DMS 273 treated with DMSO at 0.1 percent for 48 hours (cell line): ENCODE results near the gene PRKAG2.

Experiments
- DNase-seq: peaks from one replicate; lab custom pipeline; 2025; lab: John Stamatoyannopoulos, UW

PRKAG2 gene

GRCh38 chr7:151648429-151648828, 228.5 kb downstream of the PRKAG2 start:
- no peak for DNase-seq

DNA sequence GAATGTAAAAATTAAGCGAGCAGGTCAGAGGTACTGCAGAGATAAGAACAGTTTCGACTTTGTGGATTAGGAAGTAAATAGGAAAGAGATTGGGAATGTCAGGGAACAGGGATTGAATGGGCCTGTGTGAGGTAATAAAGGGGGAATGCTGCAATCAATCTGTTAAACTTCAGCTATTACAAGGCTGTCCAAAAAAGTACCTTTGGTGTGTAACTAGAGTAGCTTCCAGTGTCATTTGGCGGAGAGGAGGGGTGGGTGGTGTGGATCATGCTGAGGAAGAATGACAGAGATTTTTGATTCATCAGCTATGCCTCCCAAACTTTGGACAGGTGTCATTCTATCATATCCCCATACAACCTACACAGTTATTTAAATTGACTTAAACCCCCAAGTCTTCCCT, 229.0 kb downstream of the PRKAG2 start:
- DNase-seq, result no peak

GRCh38 chr7:151647006-151647405, 229.9 kb downstream of the PRKAG2 start:
- no peak for DNase-seq

DNA sequence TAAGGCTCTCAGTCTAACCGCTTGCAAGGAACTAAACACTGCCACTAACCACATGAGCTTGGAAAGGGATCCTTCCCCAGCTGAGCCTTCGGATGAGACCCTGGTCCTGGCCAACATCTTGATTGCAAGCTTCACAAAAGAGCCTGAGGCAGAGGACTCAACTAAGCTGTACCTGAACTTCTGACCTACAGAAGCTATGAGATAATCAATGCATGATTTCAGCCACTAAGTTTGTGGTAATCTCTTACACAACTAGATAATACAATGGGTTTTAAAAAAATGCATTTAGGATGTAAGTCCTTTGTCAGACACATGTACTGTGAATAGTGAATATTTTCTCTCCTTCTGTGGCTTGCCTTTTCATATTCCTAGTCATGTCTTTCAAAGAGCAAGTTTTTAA, 231.6 kb downstream of the PRKAG2 start:
- DNase-seq, result no peak

- DNase-seq, result no peak
Observed at GRCh38 chr7:151644554-151644953, 232.4 kb downstream of the PRKAG2 start.

GRCh38 chr7:151642746-151643145, 234.2 kb downstream of the PRKAG2 start:
- DNase-seq, result no peak

DNA sequence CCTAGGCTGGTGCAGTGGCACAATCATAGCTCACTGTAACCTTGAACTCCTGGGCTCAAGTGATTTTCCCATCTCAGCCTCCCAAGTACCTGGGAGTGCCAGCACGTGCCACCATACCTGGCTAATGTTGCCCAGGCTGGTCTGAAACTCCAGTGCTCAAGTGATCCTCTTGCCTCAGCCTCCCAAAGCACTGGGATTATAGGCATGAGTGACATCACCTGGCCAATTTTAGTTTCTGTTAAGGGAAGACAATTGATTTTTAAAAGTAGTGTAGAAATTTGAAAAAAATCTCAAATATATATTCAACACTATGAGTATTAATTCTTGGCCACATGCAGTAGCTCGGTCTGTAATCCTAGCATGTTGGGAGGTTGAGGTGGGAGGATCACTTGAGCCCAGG, 235.3 kb downstream of the PRKAG2 start:
- no peak for DNase-seq

GRCh38 chr7:151637781-151638261, 239.1 kb downstream of the PRKAG2 start:
- no peak for DNase-seq

GRCh38 chr7:151634643-151635042, 242.3 kb downstream of the PRKAG2 start:
- no peak for DNase-seq

DNA sequence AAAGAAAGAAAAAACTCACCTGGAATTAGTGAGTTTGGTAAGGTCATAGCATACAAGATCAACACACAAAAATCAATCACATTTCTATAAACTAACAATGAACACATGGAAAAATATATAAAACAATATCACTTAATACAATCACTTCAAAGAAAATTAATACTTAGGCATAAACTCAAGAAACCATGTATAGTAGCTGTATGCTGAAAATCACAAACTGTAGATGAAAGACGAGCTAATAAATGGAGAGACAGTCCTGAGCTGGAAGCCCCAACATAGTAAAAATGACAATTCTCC, 243.5 kb downstream of the PRKAG2 start:
- DNase-seq, result no peak

GRCh38 chr7:151632750-151633515, 244.0 kb downstream of the PRKAG2 start:
- no peak for DNase-seq

DNA sequence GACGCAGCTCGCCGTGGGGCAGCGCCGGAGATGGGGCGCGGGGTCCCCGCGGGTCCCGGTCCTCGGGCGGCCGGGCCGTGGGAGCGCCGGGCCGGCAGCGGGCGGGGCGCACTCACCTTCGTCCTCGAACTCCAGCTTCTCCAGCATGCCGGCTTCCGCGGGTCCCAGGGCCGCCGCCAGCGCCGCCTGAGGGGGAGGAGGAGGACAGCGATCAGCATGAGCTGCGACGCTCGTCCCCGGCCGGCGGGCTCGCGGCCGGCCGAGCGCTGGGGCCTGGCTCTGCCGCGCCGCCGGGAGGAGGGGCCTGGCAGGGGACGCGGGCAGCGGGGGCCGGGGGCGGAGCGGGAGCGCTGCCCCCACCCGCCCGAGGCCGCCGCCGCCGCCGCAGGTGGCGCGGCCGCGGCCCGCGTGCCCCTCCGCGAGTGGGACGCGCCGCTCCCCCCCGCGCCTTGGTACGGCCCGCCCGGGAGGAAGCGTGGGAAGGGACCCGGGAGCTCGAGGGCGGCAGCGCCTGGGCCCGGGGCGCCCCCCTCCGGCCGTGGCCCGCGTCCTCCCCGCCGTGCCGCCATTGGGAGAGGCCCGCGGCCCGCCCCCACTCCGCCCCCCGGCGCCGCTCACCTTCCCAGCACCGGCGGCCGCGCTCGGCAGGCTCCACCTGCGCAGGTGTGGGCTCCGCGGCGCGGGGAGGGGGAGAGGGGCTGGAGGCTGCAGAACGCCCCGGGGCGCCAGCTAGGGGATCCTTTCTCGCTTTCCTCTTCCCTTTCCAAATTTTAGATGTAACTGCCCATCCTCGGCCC, 244.8 kb downstream of the PRKAG2 start:
- peak; percentile 41 for DNase-seq

DNA sequence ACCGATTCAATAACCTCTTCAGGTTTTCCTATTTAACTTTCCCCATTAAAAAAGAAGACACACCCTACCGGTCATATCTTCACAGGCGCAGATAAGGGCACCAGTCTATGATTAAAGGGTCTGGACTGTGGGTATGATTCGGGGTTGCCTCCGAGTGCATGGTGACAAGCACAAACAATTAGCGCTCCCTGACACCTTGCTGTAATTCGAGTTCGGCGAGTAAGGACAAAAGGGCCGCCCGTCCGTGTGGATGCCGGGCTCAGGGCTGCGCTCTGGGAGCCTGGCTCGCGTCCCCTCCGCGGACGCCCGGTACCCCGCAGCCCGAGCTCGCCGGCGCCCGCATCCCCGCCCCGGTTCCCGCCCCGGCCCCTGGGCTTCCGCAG, 245.4 kb downstream of the PRKAG2 start:
- peak; percentile 28 for DNase-seq

DNA sequence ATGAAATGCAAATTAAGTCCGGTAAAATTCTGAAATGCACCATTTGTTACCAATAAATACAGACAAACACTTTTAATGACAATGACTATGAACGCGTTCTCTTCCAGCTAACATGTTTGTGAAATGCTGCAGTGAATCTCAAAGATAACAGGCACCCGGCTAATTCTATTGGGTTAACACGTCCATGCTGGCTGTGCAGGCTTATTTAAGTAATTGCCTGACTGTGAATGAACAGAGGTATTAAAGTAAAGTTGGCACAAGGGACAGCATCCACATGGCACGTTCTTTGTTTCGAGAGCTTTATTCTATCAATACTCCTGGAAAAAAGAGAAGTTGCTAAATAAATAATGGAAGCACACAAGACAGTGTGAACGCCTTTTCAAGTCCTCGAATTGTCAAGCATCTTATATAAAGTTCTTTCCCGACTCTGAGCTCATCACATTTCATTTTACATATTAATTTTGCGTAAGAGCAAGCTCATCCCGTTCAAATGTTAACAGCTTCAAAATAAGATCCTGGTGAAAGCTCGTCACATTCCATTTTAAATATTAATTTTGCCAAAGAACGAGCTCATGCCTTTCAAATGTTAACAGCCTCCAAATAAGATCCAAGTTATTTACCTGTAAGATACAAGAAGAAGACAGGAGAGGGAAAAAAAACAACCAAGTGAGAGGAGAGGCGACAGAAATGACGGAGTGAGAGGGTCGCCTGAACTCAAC, 245.9 kb downstream of the PRKAG2 start:
- no peak for DNase-seq

GRCh38 chr7:151630358-151630757, 246.6 kb downstream of the PRKAG2 start:
- no peak for DNase-seq

DNA sequence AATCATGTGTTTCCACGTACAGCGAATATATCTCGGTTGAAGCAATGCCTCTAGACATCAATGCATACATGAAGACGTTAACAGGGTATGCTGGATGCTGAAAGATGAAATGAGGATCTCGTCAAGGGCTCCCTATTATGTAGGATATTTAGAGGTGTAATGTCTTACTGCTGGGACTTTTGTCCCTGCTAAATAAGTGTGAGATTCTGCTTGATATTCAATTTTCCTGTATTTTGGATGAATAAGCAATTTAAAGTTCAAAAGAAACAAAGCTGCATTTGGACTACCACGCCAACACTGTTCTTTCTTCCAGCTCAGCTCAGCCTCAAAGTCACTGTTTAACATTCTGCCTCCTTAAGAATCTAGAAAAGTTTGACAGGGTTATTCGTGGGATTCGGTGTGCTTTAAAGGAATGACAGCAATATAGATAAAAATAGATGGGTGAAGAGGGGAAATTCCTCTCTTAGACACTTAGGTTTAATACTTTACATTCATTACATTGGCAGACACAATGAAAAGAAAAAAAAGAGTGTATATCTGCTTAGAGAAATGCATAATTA, 247.1 kb downstream of the PRKAG2 start:
- no peak for DNase-seq

- DNase-seq, result no peak
Observed at GRCh38 chr7:151628846-151629604, 247.9 kb downstream of the PRKAG2 start.

GRCh38 chr7:151626422-151627115, 250.3 kb downstream of the PRKAG2 start:
- no peak for DNase-seq

GRCh38 chr7:151625606-151626005, 251.3 kb downstream of the PRKAG2 start:
- no peak for DNase-seq

DNA sequence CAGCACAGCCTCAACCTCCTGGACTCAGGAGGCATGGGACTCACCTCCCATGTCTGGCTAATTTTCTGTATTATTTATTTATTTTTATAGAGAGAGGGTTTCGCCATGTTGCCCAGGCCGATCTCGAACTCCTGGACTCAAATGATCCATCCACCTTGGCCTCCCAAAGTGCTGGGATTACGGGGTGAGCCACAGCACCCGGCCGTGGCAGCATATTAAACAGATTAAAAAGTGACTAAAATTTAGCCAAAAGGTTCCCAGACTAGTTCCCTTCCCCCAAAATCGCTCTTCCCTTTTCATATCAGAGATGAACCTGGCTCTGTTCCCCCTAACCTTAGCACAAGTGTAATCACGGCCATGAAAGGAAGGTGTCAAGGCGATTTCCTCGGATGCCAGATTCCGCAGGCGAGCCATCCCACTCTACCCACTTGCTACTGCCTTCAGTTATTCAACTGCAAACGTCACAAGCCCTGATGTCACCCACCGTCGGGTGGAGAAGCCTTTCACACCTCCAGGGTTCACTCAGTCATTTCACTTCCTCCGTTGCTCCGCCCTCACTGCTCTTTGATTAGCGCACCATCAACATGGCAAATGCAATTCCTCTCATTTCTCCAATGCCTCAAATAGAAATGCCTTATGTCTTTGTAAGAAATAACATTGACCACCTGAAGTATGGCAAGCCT, 252.5 kb downstream of the PRKAG2 start:
- no peak for DNase-seq

DNA sequence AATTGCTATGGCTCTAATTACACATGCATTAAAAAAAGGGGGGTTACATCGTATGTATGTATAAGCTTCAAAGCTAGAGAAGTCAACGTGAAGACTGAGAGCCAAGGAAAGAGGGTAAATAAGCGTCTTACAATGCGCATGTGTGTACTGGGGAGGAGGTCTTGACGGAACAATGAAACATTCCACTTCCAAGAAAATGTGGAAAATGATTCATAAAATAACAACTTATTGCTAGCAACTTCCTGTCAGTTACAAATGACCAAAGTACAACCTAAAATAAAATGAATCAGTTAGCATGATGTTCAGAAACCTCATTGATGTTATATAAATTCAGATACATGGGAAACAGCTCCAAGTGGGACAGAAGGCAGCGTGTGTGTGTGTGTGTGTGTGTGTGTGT, 253.1 kb downstream of the PRKAG2 start:
- no peak for DNase-seq
